Measurements from ENCODE around the gene INS. TPM values are rescaled to one million over a fixed set of nuclear protein-coding genes. Genes with fewer than 3 reads are reported as not detected.
"Not testable (repeated sequence)": the region's sequence is repeated elsewhere in the genome, so short reads cannot be mapped to it uniquely, and the experiment has no call there.

The INS gene
- total RNA-seq, 1 donor from 2014 or later: not detected

DNA sequence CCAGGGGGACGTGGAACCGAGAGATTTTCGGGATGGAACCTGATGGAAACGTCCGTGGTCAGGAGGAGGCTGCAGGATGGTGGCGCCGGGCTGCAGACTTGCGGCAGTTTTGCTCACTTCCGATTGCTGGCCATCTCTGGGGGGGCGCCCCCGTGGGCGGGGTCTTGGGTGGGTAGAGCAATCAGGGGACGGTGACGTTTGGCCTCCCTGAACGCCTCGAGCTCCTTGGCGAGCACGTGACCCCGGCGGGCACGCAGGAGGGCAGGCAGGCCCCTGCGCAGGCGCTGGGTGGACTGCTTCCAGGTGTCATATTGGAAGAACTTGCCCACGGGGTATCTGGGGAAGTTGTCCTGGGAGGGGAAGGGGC, 28.2 kb downstream of the INS start:
- DNase-seq (ENCODE audit: low read depth in 2 of 2): no peak

DNA sequence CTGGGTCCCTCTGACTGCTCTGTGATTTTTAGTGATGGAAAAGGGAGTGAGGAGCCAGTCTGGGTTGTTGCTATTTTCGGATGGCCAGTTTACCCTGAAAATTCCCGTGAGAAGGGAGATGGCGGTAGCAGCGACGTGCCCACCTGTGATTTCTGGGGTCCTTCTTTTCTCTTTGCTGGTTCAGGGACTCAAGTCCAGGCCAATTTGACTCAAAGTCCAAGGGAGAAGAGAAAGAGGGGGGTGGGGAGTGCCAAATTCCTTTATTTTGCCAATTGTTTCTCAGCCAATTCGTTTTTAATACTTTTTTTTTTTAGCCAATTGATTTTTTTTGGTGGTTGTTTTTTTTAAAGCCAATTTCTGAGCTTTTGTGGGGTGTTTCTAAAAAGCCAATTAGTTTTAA, 28.8 kb downstream of the INS start:
- DNase-seq (ENCODE audit: low read depth in 2 of 2): no peak

DNA sequence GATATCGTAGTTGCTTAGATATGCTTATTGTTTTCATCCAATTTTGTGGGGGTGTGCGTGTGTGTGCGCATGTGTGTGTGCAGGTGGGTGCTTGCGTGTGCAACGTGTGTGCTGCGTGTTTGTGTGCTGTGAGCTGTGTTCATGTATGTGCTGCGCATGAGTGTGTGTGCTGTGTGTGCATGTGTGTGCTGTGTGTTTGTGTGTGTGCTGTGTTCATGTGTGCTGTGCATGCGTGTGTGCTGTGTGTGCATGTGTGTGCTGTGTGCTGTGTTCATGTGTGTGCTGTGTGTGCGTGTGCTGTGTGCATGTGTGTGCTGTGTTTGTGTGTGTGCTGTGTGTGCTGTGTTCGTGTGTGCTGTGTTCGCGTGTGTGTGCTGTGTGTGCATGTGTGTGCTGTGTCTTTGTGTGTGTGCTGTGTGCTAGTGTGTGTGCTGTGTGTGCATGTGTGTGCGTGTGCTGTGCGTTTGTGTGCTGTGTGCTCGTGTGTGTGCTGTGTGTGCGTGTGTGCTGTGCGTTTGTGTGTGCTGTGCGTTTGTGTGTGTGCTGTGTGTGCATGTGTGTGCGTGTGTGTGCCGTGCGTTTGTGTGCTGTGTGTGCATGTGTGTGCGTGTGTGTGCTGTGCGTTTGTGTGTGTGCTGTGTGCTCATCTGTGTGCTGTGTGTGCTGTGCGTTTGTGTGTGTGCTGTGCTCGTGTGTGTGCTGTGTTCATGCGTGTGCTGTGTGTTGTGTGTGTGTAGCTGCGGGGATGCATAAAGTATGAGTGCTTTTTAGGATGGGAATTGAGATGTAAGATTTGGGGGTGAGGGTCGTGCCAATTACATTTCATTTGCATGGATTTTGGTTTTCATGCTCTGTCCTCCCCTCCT, 29.4 kb downstream of the INS start:
- no peak for DNase-seq (ENCODE audit: low read depth in 2 of 2)

DNA sequence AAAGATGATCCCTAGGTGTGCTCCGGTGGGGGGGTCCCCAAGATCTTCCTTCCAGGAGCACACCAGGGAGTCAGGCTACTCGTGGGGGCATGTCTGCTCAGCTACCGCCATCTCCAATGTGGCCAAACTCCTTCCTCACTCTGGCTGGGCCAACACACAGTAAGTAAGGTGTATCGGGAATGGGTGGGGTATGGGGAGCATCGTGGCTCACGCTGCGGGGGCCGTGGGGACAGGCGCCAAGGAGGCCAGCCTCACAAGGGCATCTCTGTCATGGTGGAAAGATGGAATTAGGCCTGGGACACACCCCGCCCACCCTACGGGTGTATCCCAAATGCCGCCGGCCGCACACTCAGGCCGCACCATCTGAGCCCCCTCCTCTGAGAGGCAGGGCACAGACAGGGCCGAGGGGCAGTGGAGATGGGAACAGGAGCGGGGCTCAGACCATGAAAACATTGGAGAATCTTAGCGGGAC, 30.1 kb downstream of the INS start:
- DNase-seq (ENCODE audit: low read depth in 2 of 2): no peak

DNA sequence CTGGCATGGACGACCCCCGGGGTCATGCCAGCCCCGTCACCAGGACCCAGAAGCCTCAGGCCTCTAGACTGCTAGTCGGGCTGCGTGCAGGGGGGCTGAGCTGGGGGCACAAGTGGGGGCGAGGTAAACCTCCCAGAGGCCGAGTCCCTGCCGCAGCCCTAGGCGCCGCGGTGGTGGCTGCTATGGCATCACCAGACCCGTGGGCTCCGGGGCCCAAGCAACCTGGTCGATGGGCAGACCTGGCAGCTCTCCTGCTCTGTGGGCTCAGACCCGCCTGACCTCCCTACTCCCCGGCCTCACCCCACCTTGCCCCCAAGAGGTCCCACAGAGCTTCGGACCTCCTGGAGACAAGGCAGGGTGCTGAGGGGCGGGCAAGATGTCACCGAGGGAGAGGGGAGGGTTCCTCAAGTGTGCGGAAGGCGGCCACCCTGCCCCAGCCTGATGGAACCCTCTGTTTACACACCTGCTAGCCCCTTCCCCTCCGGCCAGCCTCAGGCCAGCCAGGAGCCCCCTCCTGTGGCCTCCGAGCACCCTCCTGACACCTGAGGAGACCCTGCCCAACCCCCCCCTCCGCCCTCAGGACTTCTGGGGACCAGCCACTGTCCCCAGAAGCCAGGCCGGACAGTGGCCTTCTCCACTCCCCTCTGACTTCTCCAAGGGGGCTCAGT, 31.2 kb downstream of the INS start:
- no peak for DNase-seq (ENCODE audit: low read depth in 2 of 2)

DNA sequence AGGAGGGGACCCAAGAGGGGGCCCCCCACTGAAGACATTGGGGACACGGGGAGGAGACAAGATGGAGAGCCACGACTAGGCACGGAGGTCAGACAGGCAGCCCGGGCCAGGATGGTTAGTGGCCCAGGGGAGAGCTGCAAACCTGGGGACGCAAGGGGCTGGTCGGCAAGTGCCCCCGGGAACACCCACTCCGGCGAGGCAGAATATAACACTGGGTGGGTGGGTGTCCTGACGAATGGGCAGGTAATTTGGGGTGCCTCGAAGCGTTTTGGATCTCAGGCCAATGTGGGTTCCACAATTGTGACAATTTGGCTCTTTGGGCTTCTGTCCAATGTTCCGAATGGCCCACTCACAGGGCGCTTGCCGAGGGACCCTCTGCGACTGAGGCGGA, 31.7 kb downstream of the INS start:
- DNase-seq (ENCODE audit: low read depth in 2 of 2): no peak

DNA sequence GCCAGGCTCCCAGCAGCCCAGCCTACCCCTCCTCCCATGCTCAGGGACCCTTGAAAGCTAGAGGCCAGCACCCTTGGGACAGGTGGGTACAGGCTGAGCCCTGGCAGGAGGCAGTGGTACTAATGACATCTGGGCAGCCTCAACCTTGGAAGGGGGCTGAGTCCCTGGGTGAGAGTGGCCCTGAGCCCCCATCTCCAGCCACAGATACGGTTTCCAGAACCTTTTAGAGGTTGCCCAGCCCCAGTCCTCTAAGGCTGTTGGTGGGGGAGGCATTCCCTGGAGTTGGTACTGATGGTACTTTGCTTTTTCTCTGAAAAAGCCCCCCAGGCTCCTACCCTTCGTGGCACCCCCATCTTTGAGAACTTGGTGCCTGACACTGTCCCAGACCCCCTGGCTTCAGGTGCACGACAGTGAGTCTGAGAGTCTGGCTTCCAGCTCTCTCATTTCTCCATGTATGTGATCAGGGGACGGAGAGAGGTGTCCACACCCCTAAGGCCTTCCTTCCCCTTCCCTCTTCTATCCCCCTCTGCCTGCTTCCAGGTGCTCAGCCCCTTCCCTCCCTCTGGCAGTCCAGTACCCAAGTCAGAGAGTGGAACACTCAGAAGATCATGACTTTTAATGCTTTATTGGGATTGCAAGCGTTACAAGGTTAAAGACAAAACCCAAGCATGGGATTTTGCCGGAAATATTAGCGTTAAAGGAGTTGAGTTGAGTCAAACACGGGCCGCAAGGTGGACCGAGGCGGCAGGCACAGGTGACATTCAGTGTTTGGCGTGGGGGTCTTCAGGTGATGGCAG, 32.3 kb downstream of the INS start:
- DNase-seq (ENCODE audit: low read depth in 2 of 2): no peak

DNA sequence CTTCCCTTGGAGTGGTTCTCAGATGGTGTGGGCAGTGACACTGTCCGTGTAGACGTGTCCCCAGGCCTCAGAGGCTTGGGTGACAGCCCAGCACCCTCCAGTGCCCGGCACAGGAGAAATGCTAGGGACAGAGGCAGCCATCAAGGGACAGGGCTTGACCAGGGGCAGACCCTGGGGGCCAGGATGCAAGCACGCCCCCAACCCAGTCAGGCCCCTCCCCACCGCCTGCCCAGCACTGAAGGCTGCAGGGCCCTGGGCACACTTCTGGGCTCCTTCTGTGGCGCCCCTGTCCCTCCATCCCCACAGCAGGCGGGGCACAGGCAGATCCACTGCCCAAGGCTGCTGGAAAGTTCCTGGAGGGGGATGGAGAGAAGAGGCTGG, 32.9 kb downstream of the INS start:
- no peak for DNase-seq (ENCODE audit: low read depth in 2 of 2)

DNA sequence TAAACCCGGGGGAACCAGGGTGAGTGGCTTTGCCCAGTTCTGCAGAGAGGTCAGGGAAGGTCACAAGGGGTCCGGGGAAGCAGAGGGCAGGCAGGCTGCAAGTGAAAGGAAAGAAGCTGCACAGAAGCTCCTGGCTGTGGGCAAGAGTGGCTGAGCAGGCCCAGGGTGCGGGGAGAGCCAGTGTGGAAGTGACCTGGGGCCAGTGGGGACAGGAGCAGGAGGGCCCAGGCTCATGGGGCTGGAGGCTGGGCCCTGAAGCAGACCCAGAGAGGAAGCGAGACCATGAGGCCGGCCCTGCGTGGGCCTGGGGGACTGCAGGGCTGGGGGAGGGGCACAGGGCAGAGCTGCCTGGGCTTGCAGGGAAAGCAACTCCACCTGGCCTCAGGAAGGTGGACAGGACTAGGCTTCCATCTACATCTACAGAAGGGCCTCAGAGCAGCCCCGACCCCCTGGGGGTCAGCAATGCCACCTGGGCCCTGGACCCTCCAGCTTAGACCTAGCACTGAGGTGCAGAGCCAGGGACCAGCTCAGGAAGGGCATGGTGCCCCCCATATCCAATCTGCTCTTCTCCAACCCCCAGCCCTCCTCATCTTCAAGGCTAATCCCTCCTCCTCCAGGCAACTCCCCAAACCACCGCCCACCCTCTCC, 33.4 kb downstream of the INS start:
- no peak for DNase-seq (ENCODE audit: low read depth in 2 of 2)

DNA sequence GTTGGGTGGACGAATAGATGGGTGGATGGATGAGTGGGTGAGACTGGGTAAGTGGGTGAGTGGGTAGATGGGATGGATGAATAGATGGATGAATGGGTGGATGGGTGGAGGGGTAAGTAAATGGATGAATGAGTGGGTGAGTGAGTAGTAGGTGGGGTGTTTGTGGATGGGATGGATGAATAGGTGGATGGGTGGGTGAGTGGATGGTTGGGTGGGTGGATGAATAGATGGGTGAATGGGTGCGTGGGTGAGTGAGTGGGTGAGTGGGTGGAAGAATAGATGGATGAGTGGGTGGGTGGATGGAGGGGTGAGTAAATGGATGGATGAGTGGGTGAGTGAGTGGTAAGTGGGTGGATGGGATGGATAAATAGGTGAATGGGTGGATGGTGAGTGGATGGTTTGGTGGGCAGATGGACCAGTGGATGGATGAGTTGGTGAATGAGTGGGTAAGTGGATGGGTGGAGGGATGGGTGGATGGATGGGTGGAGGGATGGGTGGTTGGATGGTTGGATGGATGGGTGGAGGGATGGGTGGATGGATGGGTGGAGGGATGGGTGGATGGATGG, 34.4 kb downstream of the INS start:
- DNase-seq (ENCODE audit: low read depth in 2 of 2): no peak

DNA sequence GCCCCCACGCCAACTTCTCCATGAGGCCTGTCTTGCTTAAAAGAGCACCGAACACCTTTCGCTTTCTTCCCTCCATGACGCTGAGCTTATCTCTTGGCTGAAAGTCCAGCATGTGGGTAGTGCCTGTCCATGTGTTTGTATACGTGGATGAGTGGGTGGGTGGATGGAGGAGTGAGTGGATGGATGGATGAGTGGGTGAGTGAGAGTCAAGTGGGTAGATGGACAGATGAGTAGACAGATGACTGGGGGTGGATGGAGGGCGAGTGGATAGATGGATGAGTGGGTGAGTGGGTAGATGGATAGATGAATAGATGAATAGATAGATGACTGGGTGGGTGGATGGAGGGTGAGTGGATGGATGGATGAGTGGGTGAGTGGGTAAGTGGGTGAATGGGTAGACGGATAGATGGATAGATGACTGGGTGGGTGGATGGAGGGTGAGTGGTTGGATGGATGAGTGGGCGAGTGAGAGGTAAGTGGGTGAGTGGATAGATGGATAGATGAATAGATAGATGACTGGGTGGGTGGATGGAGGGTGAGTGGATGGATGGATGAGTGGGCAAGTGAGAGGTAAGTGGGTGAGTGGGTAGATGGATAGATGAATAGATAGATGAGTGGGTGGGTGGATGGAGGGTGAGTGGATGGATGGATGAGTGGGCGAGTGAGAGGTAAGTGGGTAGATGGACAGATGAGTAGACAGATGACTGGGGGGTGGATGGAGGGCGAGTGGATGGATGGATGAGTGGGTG, 36.1 kb downstream of the INS start:
- DNase-seq (ENCODE audit: low read depth in 2 of 2): not testable (repeated sequence)

DNA sequence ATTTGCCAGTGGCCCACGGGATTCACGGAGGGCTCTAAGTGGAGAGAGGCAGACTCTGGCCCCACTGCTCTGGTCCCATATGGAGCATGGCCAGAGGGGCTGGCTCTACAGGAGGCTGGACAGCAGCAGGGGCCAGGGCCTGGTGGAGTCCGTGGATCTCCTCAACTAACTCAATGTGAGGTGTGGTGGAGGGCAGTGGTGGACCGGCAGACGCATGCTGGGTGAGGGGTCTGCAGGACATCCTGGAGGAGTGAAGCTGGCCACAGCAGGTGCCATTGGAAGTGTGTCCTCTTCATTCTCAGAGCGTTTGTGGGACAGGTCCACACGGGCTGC, 37.4 kb downstream of the INS start:
- DNase-seq (ENCODE audit: low read depth in 2 of 2): no peak

DNA sequence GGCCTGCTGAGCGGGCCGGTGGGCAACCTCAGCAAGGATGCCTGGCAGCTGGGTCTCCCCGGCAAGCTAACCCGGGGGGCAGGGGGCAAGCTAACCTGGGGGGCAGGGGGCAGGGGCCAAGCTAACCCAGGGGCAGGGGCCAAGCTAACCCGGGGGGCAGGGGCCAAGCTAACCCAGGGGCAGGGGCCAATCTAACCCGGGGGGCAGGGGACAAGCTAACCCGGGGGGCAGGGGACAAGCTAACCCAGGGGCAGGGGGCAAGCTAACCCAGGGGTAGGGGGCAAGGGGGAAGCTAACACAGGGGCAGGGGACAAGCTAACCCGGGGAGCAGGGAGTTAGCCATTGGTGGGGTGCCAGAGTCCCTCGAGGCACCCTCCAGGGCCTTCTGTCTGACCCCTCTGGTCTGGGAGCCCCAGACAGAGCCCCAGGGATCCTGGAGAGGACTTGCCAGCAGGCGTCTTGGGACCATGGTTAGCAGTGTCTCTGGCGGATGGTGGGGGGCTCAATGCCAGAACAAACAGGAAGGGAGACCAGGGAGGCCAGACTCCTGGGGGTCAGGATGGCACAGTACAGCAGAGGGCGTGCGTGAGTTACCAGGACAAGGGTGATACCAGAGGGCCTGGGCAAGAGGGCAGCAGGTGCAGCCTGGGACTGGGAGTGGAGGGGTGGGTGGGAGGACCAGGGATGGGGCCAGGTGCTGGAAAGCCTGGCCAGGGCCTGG, 37.9 kb downstream of the INS start:
- DNase-seq (ENCODE audit: low read depth in 2 of 2): peak in 1 of 2 donors; percentile 21

DNA sequence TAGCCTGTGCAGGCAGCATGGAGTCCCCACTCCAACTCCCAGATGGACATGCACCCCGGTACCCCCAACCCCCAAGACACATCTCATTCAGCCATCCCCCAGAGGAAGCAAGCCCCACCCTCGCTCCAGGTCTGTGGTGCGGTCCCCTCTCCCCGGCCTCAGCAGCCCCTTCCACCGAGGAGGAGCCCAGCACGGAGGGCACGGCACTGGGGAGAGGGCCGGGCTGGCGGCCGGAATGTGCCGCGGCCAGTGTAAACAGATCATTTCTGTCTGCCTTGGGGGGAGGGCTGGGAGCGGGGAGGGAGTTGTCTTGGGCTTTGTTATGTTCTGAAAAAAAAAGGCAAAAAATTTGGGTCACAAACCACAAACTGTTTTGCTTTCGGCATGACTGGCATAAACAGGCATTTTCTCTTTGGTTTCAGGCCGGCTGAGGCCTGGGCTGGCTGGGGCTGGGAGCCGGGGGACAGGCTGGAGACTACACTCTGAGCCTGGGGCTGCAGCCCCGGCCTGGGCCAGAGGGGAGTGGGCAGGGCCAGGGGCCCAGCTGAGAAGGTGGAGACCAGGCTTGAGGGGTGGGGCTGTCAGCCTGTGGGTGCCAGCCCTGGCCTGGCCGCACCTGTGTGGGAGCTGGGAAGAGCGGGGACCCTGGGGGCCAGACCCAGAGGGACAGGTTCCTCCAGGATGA, 38.6 kb downstream of the INS start:
- no peak for DNase-seq (ENCODE audit: low read depth in 2 of 2)

DNA sequence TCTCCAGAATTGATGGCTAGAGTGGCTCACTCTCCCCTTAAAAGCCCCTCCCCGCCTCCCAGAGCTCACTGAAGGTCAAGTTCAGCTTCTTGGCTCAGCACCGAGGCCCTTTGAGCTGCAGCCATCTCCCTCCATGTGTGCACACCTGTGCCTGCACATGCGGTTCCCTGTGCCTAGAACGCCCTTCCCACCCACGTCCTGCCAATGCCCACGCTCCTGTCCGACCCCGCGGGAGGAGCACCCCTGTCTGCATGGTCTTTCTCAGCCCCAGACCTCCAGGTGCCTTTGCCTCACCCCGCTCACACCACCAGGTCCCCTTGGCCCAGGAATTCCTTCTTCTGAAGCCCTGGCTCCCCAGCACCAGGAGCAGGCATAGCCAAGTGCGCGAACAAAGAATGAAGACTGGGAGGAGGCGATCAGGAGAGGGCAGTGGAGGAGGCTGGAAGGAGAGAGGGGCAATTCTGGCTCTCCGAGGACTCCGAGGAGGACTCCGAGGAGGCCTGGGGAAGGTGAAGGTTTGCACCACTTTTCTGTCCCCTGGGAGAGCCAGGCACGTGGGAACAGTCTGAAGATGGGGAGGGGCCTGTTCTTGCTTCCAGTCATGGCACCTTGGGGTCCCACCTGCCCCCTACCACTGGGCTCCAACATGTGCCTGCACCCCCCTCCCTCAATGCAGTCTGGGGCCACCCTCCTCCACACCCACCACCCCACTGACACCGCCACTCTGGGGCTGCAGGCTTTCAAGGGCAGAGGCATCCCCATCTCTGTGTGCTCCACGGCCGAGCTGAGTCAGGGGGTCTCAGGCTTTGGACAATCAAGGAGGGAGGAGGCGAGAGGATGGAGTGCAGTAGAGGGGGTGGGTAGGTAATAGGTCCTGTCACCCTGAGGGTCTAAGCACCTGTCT, 39.5 kb downstream of the INS start:
- DNase-seq (ENCODE audit: low read depth in 2 of 2): no peak

DNA sequence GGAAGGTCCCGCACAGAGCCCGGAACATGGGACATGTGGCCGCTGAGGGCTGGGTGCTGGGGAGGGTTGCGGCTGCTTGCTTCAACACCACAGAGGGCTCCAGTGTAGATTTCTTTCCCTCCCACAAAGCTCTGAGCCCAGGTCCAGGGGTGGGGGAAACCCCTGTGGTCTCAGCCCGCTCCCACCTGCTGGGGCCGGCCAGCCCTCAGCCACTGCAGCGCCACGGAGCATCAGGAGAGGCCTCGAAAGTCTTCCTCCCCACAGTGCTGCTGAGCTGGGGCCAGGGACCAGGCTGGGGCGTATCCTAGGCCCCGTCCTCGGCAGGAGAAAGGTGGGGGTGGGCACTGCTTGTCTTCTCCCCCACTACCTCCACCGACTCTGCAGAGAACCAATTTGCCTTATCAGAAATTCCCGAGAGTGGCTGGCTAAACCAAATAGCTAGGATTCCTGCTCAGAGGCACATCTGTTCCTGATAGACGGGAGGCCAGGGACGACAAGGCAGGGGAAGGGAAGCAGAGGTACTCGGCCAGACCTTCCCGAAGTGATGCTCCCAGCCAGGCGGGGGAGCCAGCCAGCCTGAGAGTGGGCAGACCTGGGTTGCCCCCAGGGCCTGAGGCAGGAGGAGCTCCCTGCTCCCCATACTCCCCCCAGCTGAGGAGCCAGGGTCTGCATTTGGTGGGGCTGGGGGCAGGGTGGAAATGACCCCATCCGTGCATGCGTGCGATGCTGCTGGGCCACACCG, 40.5 kb downstream of the INS start:
- no peak for DNase-seq (ENCODE audit: low read depth in 2 of 2)

DNA sequence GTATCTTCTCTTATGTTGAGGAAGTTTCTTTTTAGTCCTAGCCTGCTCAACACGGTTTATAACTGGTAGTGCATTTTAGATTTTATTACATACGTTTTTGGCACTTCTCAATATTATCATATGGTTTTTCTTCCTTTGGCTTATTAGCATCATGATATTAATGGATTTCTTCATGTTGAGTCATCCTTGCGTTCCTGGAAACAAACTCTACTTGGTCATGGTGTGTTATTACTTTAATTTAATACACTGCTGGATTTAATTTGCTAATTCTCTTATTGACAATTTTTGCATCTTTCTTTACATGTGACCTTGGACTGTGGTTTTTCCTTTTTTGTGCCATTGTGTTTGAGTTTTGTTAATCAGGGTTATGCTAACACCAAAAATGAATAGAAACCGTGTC, 42.3 kb downstream of the INS start:
- no peak for DNase-seq (ENCODE audit: low read depth in 2 of 2)

DNA sequence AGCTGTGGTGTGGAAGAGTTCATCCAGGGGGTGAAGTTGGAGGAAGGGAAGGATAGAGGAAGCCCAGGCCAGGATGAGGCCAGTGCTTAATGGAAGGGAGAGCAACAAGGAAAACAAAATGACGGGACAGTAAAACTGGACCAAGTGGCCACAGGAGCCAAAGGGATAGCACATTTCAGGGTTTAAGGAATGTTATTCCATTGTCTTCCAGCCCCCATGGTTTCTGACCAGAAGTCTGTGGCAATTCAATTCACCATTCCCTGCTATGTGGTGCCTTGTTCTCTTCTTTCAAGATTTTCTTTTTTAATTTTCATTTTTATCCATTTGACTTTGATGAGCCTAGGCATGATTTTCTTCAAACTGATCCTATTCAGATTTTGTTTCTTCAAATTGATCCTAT, 44.3 kb downstream of the INS start:
- no peak for DNase-seq (ENCODE audit: low read depth in 2 of 2)
